Osteoblast (primary cell): Measurements from ENCODE around the gene RCCD1. TPM values are rescaled to one million over a fixed set of nuclear protein-coding genes. Genes with fewer than 3 reads are reported as not detected.

Source experiments
- DNase-seq: peaks from one replicate; pipeline ENCODE4 v3.0.0; 2011; ENCODE audit warnings: low spot score, mixed read lengths; ENCODE audit not compliant: insufficient read length; ENCODE audit errors: missing footprints
- H2AFZ ChIP-seq: 2 replicates; pipeline ENCODE4 v1.6.0; 2011; ENCODE audit warnings: mild to moderate bottlenecking, low read length
- H3K27ac ChIP-seq: 2 replicates; pipeline ENCODE4 v1.5.1; 2011; ENCODE audit warnings: mild to moderate bottlenecking, low read depth, low read length, moderate library complexity
- H3K27me3 ChIP-seq: 2 replicates; pipeline ENCODE4 v1.6.0; 2012; ENCODE audit warnings: mild to moderate bottlenecking, control low read depth, inconsistent platforms, low read length, moderate library complexity; ENCODE audit not compliant: insufficient read depth
- H3K36me3 ChIP-seq: 2 replicates; pipeline ENCODE4 v1.5.1; 2011; ENCODE audit warnings: mild to moderate bottlenecking, low read length, control low read depth, moderate library complexity; ENCODE audit not compliant: insufficient read depth
- H3K4me1 ChIP-seq: 2 replicates; pipeline ENCODE4 v1.5.1; 2011; ENCODE audit warnings: mild to moderate bottlenecking, low read length, control low read depth, moderate library complexity; ENCODE audit not compliant: insufficient read depth
- H3K4me2 ChIP-seq: 2 replicates; pipeline ENCODE4 v1.6.0; 2011; ENCODE audit warnings: mild to moderate bottlenecking, low read length; ENCODE audit not compliant: insufficient read depth
- H3K4me3 ChIP-seq: fragments of 200-600 bp; sonication (generic); 3 replicates; pipeline ENCODE4 v1.5.1; 2012; ENCODE audit warnings: mild to moderate bottlenecking, low read length, inconsistent platforms; ENCODE audit not compliant: insufficient read depth
- H3K79me2 ChIP-seq: 2 replicates; pipeline ENCODE4 v1.6.0; 2012; ENCODE audit warnings: mild to moderate bottlenecking, low read length, control low read depth, inconsistent platforms; ENCODE audit not compliant: insufficient read depth
- H3K9me3 ChIP-seq: 2 replicates; pipeline ENCODE4 v1.5.1; 2011; ENCODE audit warnings: low read depth, low read length, control low read depth
- H4K20me1 ChIP-seq: 2 replicates; pipeline ENCODE4 v1.6.0; 2012; ENCODE audit warnings: mild to moderate bottlenecking, low read length, control low read depth; ENCODE audit not compliant: insufficient read depth
- CTCF ChIP-seq: IDR thresholded peaks from 2 replicates; pipeline ENCODE4 v1.5.1; 2011; ENCODE audit warnings: mild to moderate bottlenecking, low read depth, low read length, moderate library complexity; ENCODE audit errors: extremely low read depth
- total RNA-seq: library from RNA; depleted of rRNA; stranded (reverse); fragments of >200 nt; gene quantifications from 2 replicates; pipeline ENCODE4 v1.2.3, GENCODE V29; 2012

Gene RCCD1
- total RNA-seq, 1 donor, result 11.2 TPM

GRCh38 chr15:90913398-90913944 is 41.2 kb upstream of the RCCD1 start:
- H2AFZ ChIP-seq, result no peak overlapping the region
- no peaks in the 10 kb centered on the region for H3K27me3 ChIP-seq
- no peak overlapping the region for H3K4me2 ChIP-seq
- H3K27ac ChIP-seq, result no peak overlapping the region
- H3K79me2 ChIP-seq, result no peaks in the 10 kb centered on the region
- no peaks in the 10 kb centered on the region for H3K4me1 ChIP-seq
- no peak overlapping the region for H3K4me3 ChIP-seq
- no peak for TF ChIP-seq CTCF
- H3K9me3 ChIP-seq, result no peaks in the 10 kb centered on the region
- DNase-seq, result peak; percentile 79
- peaks cover 62% of the 10 kb centered on the region for H3K36me3 ChIP-seq
- H4K20me1 ChIP-seq, result no peaks in the 10 kb centered on the region

- Histone ChIP-seq H3K4me2 (no peak overlapping the region), H2AFZ (no peak overlapping the region), H3K9me3 (no peaks in the 10 kb centered on the region), H3K27me3 (no peaks in the 10 kb centered on the region), H3K4me1 (no peaks in the 10 kb centered on the region), H4K20me1 (no peaks in the 10 kb centered on the region), H3K79me2 (no peaks in the 10 kb centered on the region), H3K27ac (no peak overlapping the region), H3K4me3 (no peak overlapping the region), H3K36me3 (peaks cover 67% of the 10 kb centered on the region)
- peak; percentile 82 for DNase-seq
- TF ChIP-seq CTCF, result no peak
Measured at GRCh38 chr15:90914305-90915080, 40.2 kb upstream of the RCCD1 start.

GRCh38 chr15:90915216-90915807 is 39.4 kb upstream of the RCCD1 start:
- TF ChIP-seq CTCF, result no peak
- Histone ChIP-seq H3K4me1 (no peaks in the 10 kb centered on the region), H3K27me3 (no peaks in the 10 kb centered on the region), H3K9me3 (no peaks in the 10 kb centered on the region), H4K20me1 (no peaks in the 10 kb centered on the region), H2AFZ (no peak overlapping the region), H3K27ac (no peak overlapping the region), H3K36me3 (peaks cover 69% of the 10 kb centered on the region), H3K4me2 (no peak overlapping the region), H3K4me3 (no peak overlapping the region), H3K79me2 (no peaks in the 10 kb centered on the region)
- peak; percentile 62 for DNase-seq

DNA sequence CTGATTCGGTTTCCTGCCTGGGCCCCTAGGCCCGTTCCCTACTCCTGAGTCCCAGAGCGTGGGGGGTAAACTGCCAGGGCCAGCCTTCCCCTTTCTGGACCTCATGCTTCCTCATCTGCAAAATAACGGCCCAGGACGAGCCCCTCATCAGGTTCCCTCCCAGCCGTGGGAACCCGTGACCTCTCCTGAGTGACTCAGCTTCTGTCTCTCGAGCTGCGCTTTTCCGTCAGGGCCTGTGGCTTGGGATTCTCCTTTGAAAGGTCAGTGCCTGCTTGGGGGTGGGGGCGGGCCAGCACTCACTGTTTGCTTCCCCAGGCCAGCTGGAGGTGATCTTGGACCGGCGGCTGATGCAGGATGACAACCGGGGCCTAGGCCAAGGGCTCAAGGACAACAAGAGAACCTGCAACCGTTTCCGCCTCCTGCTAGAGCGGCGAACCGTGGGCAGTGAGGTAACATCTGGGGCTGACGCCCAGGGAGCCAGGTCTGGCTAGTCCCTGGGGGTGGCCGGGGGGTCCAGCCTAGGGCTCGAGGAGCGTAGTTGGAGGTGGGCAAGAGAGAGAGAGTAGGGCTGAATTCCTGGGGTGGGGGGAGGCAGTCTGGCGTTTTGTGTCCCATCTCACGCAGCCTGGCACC is 38.8 kb upstream of the RCCD1 start:
- Histone ChIP-seq H3K9me3 (no peaks in the 10 kb centered on the region), H3K4me2 (no peak overlapping the region), H3K4me3 (no peak overlapping the region), H3K79me2 (no peaks in the 10 kb centered on the region), H3K4me1 (no peaks in the 10 kb centered on the region), H4K20me1 (no peaks in the 10 kb centered on the region), H3K36me3 (peaks cover 69% of the 10 kb centered on the region), H2AFZ (no peak overlapping the region), H3K27ac (no peak overlapping the region), H3K27me3 (no peaks in the 10 kb centered on the region)
- peak; percentile 69 for DNase-seq
- TF ChIP-seq CTCF, result no peak
